IPS DF 19.7 (cell line): ENCODE results near the gene DENND5B.
A peak's percentile ranks its signal among the peaks of the same experiment; 100 is the strongest.
"Not testable (repeated sequence)": the region's sequence is repeated elsewhere in the genome, so short reads cannot be mapped to it uniquely, and the experiment has no call there.

Source experiments
- DNase-seq: peaks from one replicate; pipeline ENCODE4 v3.0.0-alpha.2; 2013; ENCODE audit warnings: low read depth, low spot score

The DENND5B gene

GRCh38 chr12:31506515-31507306 lies 84.2 kb downstream of the DENND5B start:
- peak; percentile 88 for DNase-seq

- no peak for DNase-seq
Measured at GRCh38 chr12:31504625-31505222, 86.2 kb downstream of the DENND5B start.

- not testable (repeated sequence) for DNase-seq
Measured at GRCh38 chr12:31501014-31501413, 89.9 kb downstream of the DENND5B start.

- no peak for DNase-seq
Measured at GRCh38 chr12:31499567-31499966, 91.4 kb downstream of the DENND5B start.

GRCh38 chr12:31498424-31498823 lies 92.5 kb downstream of the DENND5B start:
- DNase-seq, result no peak

- DNase-seq, result no peak
Measured at GRCh38 chr12:31496257-31496656, 94.7 kb downstream of the DENND5B start.

GRCh38 chr12:31494455-31494854 lies 96.5 kb downstream of the DENND5B start:
- DNase-seq, result no peak

- DNase-seq, result no peak
Measured at GRCh38 chr12:31492599-31493196, 98.2 kb downstream of the DENND5B start.

- DNase-seq, result no peak
Measured at GRCh38 chr12:31491841-31492598, 98.9 kb downstream of the DENND5B start.

GRCh38 chr12:31491241-31491794 lies 99.6 kb downstream of the DENND5B start:
- DNase-seq, result no peak

- DNase-seq, result no peak
Measured at GRCh38 chr12:31488737-31489338, 102.1 kb downstream of the DENND5B start.

GRCh38 chr12:31485571-31485970 lies 105.4 kb downstream of the DENND5B start:
- no peak for DNase-seq

- no peak for DNase-seq
Measured at GRCh38 chr12:31482816-31483215, 108.1 kb downstream of the DENND5B start.

GRCh38 chr12:31481415-31481814 lies 109.5 kb downstream of the DENND5B start:
- no peak for DNase-seq

GRCh38 chr12:31479516-31480210 lies 111.3 kb downstream of the DENND5B start:
- no peak for DNase-seq

- DNase-seq, result no peak
Measured at GRCh38 chr12:31478898-31479297, 112.0 kb downstream of the DENND5B start.

GRCh38 chr12:31478425-31478824 lies 112.5 kb downstream of the DENND5B start:
- no peak for DNase-seq

- no peak for DNase-seq
Measured at GRCh38 chr12:31477687-31478086, 113.2 kb downstream of the DENND5B start.

- DNase-seq, result no peak
Measured at GRCh38 chr12:31476437-31476836, 114.5 kb downstream of the DENND5B start.

GRCh38 chr12:31475610-31476009 lies 115.3 kb downstream of the DENND5B start:
- not testable (repeated sequence) for DNase-seq

- no peak for DNase-seq
Measured at GRCh38 chr12:31474751-31475150, 116.2 kb downstream of the DENND5B start.
